GM12865 (cell line): ENCODE data around the gene IGSF9B.

ENCODE experiments used
- DNase-seq: peaks from one replicate; pipeline ENCODE4 v3.0.0; 2010; ENCODE audit warnings: low read depth
- H3K4me3 ChIP-seq: 2 replicates; pipeline ENCODE4 v1.5.1; 2011; ENCODE audit warnings: mild to moderate bottlenecking, low read depth, low read length, control low read depth
- TF ChIP-seq, protein P1 (sequence below): IDR thresholded peaks from 2 replicates; pipeline ENCODE4 v1.5.1; 2011; ENCODE audit warnings: low read length, control low read depth, low read depth, inconsistent platforms; ENCODE audit not compliant: insufficient read depth; ENCODE audit errors: missing control alignments

IGSF9B gene

DNA sequence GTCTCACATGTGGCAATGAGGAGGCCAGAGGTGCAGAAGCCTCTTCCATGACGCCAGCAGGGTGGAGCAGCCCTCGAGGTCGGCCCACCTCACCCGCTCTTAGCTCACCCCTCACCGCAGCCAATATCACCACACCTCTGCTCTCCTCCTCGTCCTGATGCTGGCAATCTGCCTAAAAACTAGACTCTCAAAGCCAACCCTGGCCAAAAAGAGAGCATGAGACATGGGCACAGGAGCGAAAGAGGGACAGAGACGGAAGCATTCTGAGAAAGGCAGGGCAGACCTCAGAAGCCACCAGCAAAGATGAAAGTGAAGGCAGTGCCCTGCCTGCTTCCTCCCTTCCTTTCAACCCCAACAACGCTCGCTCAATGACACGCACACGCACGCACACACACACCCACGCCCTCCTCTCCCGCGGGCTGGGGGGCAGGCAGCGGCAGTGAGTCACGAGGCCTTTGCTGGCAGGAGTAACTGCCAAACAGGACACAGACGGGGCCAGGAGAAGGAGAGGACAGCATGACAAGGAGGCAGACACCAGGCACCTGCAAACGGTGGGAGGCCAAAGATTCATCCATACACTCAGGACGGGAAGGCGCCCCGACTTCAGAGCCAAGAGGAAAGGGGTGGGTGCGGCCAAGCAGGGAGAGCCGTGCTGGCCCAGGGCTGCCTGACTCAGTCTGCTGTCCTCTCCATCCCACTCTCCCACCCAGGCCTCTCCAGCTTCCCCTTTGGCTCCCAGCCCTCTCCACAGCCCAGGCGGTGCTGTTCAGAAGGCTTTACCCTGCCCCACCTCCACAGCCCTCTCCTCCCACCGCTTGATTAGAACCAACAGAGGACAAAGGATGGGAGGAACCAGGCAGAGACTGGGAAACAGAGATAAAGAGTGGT, 11.4 kb downstream of the IGSF9B start:
- TF ChIP-seq, protein P1, sequence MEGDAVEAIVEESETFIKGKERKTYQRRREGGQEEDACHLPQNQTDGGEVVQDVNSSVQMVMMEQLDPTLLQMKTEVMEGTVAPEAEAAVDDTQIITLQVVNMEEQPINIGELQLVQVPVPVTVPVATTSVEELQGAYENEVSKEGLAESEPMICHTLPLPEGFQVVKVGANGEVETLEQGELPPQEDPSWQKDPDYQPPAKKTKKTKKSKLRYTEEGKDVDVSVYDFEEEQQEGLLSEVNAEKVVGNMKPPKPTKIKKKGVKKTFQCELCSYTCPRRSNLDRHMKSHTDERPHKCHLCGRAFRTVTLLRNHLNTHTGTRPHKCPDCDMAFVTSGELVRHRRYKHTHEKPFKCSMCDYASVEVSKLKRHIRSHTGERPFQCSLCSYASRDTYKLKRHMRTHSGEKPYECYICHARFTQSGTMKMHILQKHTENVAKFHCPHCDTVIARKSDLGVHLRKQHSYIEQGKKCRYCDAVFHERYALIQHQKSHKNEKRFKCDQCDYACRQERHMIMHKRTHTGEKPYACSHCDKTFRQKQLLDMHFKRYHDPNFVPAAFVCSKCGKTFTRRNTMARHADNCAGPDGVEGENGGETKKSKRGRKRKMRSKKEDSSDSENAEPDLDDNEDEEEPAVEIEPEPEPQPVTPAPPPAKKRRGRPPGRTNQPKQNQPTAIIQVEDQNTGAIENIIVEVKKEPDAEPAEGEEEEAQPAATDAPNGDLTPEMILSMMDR, result no peak
- no peak overlapping the region for H3K4me3 ChIP-seq
- no peak for DNase-seq

DNA sequence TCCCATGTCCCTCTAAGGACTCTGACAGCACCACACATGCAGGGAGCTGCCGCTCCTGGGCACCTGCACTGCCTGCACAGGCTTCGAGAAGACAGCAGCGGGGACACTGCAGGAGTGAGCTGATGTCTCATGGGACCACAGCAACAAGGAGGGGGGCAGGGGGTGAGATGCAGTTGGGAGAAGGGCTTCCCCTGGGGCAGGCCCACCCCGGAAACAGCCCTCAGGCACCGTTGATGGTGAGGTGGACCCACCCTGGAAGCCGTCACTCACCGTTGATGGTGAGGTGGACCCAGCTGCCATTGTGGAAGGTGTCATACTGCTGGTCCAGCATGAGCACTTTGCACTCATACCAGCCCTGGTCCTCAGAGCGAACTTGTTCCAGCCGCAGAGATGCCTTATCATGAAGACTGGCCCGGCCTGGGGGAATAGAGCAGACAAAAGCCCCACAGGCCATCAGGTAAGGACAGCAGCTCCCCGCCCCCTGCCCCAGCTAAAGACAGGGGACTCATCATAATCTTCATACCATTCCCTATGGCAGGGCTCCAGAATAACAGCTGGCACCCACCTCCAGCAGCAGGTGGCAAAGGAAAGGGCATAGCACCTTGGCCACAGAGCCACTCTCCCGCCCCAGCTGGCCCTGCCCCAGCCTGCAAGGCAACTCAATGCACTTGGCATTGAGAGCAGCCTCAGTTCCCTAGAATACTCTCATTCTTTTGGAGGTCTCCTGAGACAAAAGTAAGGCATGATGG, 12.6 kb downstream of the IGSF9B start:
- no peak overlapping the region for H3K4me3 ChIP-seq
- no peak for DNase-seq
- TF ChIP-seq, protein P1, result no peak

DNA sequence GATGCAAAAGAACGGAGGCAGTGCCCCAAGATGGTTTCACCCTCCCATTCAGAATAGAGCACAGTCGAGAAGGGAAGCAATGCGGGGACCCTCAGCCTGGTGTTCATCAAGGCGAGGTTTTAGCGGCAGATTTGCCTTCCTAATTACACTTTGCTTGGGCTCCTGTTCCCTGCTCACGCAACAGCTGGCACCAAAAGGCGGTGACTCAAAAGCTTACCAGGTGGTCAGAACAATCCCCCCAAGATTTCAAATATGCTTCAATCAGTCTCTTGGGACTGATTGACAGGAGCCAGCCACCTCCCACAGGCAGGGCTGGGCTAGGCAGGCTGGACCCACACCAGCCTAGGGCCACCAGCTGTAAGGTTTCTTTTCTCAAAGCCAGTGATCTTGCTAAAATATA, 14.2 kb downstream of the IGSF9B start:
- no peak overlapping the region for H3K4me3 ChIP-seq
- no peak for DNase-seq
- TF ChIP-seq, protein P1, result no peak

DNA sequence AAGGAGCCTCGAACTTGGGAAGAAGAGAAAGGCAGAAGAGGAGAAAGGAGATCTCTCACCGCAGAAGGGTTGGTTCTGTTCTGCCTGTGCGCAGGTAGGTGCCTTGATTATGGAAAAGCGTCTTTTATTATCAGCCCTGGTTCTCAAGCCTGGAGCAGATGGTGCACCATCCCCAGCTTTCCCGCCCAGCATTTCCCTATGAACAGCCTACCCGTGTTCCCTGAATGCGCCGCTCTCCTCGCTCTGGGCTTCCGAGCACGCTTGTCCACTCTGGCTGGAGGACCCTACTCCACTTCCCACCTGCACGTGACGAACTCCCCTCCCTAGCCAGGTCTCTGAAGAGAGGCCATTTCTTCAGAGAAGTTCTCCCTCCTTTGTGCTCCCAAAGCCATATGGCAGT, 15.2 kb downstream of the IGSF9B start:
- no peak for DNase-seq
- H3K4me3 ChIP-seq, result no peak overlapping the region
- TF ChIP-seq, protein P1, result no peak

DNA sequence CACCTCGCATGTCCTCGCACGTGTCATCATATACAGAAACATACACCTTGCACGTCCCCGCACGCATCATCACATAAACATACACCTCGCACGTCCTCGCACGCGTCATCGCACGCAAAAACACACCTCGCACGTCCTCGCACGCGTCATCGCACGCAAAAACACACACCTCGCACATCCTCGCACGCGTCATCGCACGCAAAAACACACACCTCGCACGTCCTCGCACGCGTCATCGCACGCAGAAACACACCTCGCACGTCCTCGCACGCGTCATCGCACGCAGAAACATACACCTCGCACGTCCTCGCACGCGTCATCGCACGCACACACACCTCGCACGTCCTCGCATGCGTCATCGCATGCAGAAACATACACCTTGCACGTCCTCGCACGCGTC, 16.7 kb downstream of the IGSF9B start:
- DNase-seq, result no peak
- TF ChIP-seq, protein P1, result no peak
- H3K4me3 ChIP-seq, result no peak overlapping the region

DNA sequence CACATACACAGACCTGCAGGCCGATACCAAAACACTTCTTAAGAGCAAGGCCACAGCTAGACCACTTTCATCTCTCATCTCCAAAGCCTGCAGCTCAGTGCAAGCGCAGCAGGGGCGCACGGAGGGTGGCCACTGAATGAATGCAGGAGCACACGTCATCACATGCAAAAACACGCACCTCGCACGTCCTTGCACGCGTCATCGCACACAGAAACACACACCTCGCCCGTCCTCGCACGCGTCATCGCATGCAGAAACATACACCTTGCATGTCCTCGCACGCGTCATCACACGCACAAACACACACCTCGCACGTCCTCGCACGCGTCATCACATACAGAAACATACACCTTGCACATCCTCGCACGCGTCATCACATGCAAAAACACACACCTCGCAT, 17.2 kb downstream of the IGSF9B start:
- DNase-seq, result no peak
- H3K4me3 ChIP-seq, result no peak overlapping the region
- TF ChIP-seq, protein P1, result no peak
